Transverse colon (tissue), 4 donors: ENCODE results near the gene UBE4A. TPM values are rescaled to one million over a fixed set of nuclear protein-coding genes. Genes with fewer than 3 reads are reported as not detected.

Source experiments
- DNase-seq: peaks from one replicate; pipeline ENCODE4 v3.0.0-alpha.2; 2019
- H3K27ac ChIP-seq, 4 donors: fragments of 200-600 bp; sonication (generic); 2 replicates each; pipeline ENCODE4 v1.5.1; 2016 to 2018; ENCODE audit warnings: inconsistent platforms in 4 of 4
- H3K27me3 ChIP-seq: fragments of 200-600 bp; sonication (generic); 2 replicates; pipeline ENCODE4 v1.5.1; 2017; ENCODE audit warnings: inconsistent platforms
- H3K36me3 ChIP-seq, 4 donors: fragments of 200-600 bp; sonication (generic); 2 replicates each; pipeline ENCODE4 v1.5.1; 2017 to 2019; ENCODE audit warnings: inconsistent platforms in 4 of 4
- H3K4me1 ChIP-seq, 4 donors: fragments of 200-600 bp; sonication (generic); 2 replicates each; pipeline ENCODE4 v1.5.1; 2017 to 2020; ENCODE audit warnings: inconsistent platforms in 4 of 4
- H3K4me3 ChIP-seq, 4 donors: fragments of 200-600 bp; sonication (generic); 1 replicate in 1 of 4; 2 replicates in 3 of 4; pipeline versions ENCODE4 v1.5.1 to v1.6.1; 2017 to 2019; ENCODE audit warnings: inconsistent platforms in 4 of 4
- H3K9me3 ChIP-seq, 2 donors: fragments of 200-600 bp; sonication (generic); 2 replicates each; pipeline ENCODE4 v1.5.1; 2017 to 2019; ENCODE audit warnings: inconsistent platforms in 2 of 2
- CTCF ChIP-seq, 5 experiments: fragments of 200-600 bp in 3 of 5; fragments of 450-650 bp in 2 of 5; sonication (generic) in 3 of 5; IDR thresholded peaks; 1 replicate in 2 of 5; 2 replicates in 3 of 5; pipeline ENCODE4 v1.5.1; 2016 to 2017; ENCODE audit warnings: antibody characterized with exemption in 5 of 5, inconsistent platforms in 3 of 5, mild to moderate bottlenecking in 2 of 5, moderate library complexity in 1 of 5
- EP300 ChIP-seq: sonication (generic); formaldehyde crosslinking; IDR thresholded peaks from one replicate; pipeline ENCODE4 v1.6.1; 2017; ENCODE audit warnings: antibody characterized with exemption, low read depth
- POLR2A ChIP-seq: fragments of 450-650 bp; IDR thresholded peaks from one replicate; pipeline ENCODE4 v1.6.1; 2016; ENCODE audit warnings: antibody characterized with exemption, mild to moderate bottlenecking, moderate library complexity
- POLR2AphosphoS5 ChIP-seq, 3 donors: sonication (generic); formaldehyde crosslinking; IDR thresholded peaks; one replicate each; pipeline ENCODE4 v1.6.1; 2016; ENCODE audit warnings: antibody characterized with exemption in 3 of 3
- WGBS, 2 donors: methylation state at CpG; one replicate each; pipeline ENCODE4 v1.1.5; 2018; ENCODE audit warnings: low coverage in 1 of 2; 5-methylcytosine and 5-hydroxymethylcytosine counted together
- in situ Hi-C, 4 donors: fragments of 200-750 bp; cut with MboI; loops; one replicate each; pipeline versions ENCODE4 v1.15.0 to v1.15.1; 2017; ENCODE audit warnings: low sequenced_read_pairs in 3 of 4, low pct_ligation_motif_present in 1 of 4, low pct_unique_long_range_greater_than_20kb in 1 of 4
- intact Hi-C: fragments of 100-400 bp; cut with DNase I; formaldehyde crosslinking; loops from one replicate; pipeline ENCODE4 v1.15.1; 2023; ENCODE audit warnings: low total_unique reads
- total RNA-seq, 4 donors: library from RNA; depleted of rRNA; stranded (reverse); fragments of >200 nt; gene quantifications; one replicate each; pipeline ENCODE4 v1.1.0, GENCODE V29; 2016

UBE4A gene
- total RNA-seq, 4 donors from 2014 or later: 42.3 to 54.3 (median 49.2) TPM

- Histone ChIP-seq H3K27ac (no peak overlapping the region), H3K4me1 (peaks cover 18 to 41% (median 33%) of the 10 kb centered on the region in 4 donors), H3K4me3 (no peak overlapping the region), H3K9me3 (no peaks in the 10 kb centered on the region), H3K27me3 (peaks cover 5% of the 10 kb centered on the region), H3K36me3 (no peaks in the 10 kb centered on the region)
- no peak for TF ChIP-seq EP300
- WGBS, 2 donors: 94 to 95% methylated on average over 2 of the region's 2 CpGs
- in situ Hi-C loops (no loop called here), intact Hi-C loops (no loop called here)
- no peak for DNase-seq
These were observed 47.1 kb upstream of the UBE4A start for GRCh38 chr11:118312328-118312727.

GRCh38 chr11:118313242-118313641 is 46.2 kb upstream of the UBE4A start:
- Histone ChIP-seq H3K27me3 (peaks cover 5% of the 10 kb centered on the region), H3K9me3 (no peaks in the 10 kb centered on the region), H3K27ac (no peak overlapping the region), H3K4me1 (peaks cover 18 to 47% (median 35%) of the 10 kb centered on the region in 4 donors), H3K4me3 (no peak overlapping the region), H3K36me3 (no peaks in the 10 kb centered on the region)
- in situ Hi-C loops (no loop called here), intact Hi-C loops (no loop called here)
- WGBS, 2 donors: 38 to 61% methylated on average over 1 to 4 of the region's 4 CpGs
- DNase-seq: no peak
- TF ChIP-seq CTCF (IDR thresholded peaks at IDR 0.05) (no peak), POLR2AphosphoS5 (IDR thresholded peaks at IDR 0.05) (no peak), EP300 (no peak), POLR2A (no peak)

- no peaks in the 10 kb centered on the region for H3K36me3 ChIP-seq
- peak overlapping the region in 1 of 4 donors; percentile 10 for H3K4me3 ChIP-seq
- H3K27me3 ChIP-seq: peaks cover 5% of the 10 kb centered on the region
- no peak for DNase-seq
- TF ChIP-seq CTCF (IDR thresholded peaks at IDR 0.05) (no peak), POLR2A (no peak), POLR2AphosphoS5 (IDR thresholded peaks at IDR 0.05) (no peak), EP300 (no peak)
- peak overlapping the region; percentile 14 to 69 (median 46) for H3K27ac ChIP-seq
- no peaks in the 10 kb centered on the region for H3K9me3 ChIP-seq
- intact Hi-C loops (no loop called here), in situ Hi-C loops (no loop called here)
- 41 to 86% methylated on average over 2 to 7 of the region's 7 CpGs for WGBS, 2 donors
- peaks cover 18 to 58% (median 37%) of the 10 kb centered on the region in 4 donors for H3K4me1 ChIP-seq
These were observed 44.4 kb upstream of the UBE4A start for GRCh38 chr11:118314988-118315411.

- no peak for TF ChIP-seq POLR2AphosphoS5 (IDR thresholded peaks at IDR 0.05)
- Histone ChIP-seq H3K9me3 (no peaks in the 10 kb centered on the region), H3K27me3 (peaks cover 5% of the 10 kb centered on the region), H3K36me3 (no peaks in the 10 kb centered on the region), H3K4me1 (peaks cover 18 to 73% (median 44%) of the 10 kb centered on the region in 4 donors), H3K27ac (no peak overlapping the region), H3K4me3 (no peak overlapping the region)
- intact Hi-C loops: no loop called here
- 73 to 88% methylated on average over 4 of the region's 4 CpGs for WGBS, 2 donors
- no peak for DNase-seq
- in situ Hi-C loops: no loop called here
These were observed 41.3 kb upstream of the UBE4A start for GRCh38 chr11:118318124-118318523.

- Histone ChIP-seq H3K4me1 (peaks cover 18 to 73% (median 44%) of the 10 kb centered on the region in 4 donors), H3K27me3 (peaks cover 5% of the 10 kb centered on the region), H3K36me3 (no peaks in the 10 kb centered on the region), H3K4me3 (no peak overlapping the region), H3K27ac (no peak overlapping the region), H3K9me3 (no peaks in the 10 kb centered on the region)
- WGBS, 2 donors: 85 to 90% methylated on average over 8 to 11 of the region's 11 CpGs
- no peak for DNase-seq
- TF ChIP-seq EP300: no peak
- TF ChIP-seq CTCF (IDR thresholded peaks at IDR 0.05): no peak
- no peak for TF ChIP-seq POLR2AphosphoS5 (IDR thresholded peaks at IDR 0.05)
- TF ChIP-seq POLR2A: no peak
- intact Hi-C loops: no loop called here
- in situ Hi-C loops: no loop called here
These were observed 40.6 kb upstream of the UBE4A start for GRCh38 chr11:118318581-118319336.
